NCI-H748 treated with DMSO at 0.1 percent for 48 hours (cell line): ENCODE data around the gene NDEL1.

ENCODE experiments used
- DNase-seq: peaks from one replicate; lab custom pipeline; 2025; lab: John Stamatoyannopoulos, UW

Gene NDEL1

GRCh38 chr17:8417806-8418205 is 17.9 kb upstream of the NDEL1 start:
- DNase-seq: no peak

- no peak for DNase-seq
Measured at GRCh38 chr17:8418471-8418870, 17.2 kb upstream of the NDEL1 start.

- no peak for DNase-seq
Measured at GRCh38 chr17:8419305-8419704, 16.4 kb upstream of the NDEL1 start.

- DNase-seq: no peak
Measured at GRCh38 chr17:8420041-8420934, 15.4 kb upstream of the NDEL1 start.

GRCh38 chr17:8421571-8421970 is 14.1 kb upstream of the NDEL1 start:
- no peak for DNase-seq

- DNase-seq: no peak
Measured at GRCh38 chr17:8426094-8426720, 9.5 kb upstream of the NDEL1 start.

- no peak for DNase-seq
Measured at GRCh38 chr17:8426802-8427201, 8.9 kb upstream of the NDEL1 start.

GRCh38 chr17:8430966-8431365 is 4.7 kb upstream of the NDEL1 start:
- DNase-seq: no peak

- DNase-seq: peak; percentile 54
Measured at GRCh38 chr17:8436169-8436843, 622 bp downstream of the NDEL1 start.

GRCh38 chr17:8436844-8437171 is 1.1 kb downstream of the NDEL1 start:
- DNase-seq: peak; percentile 10

GRCh38 chr17:8438441-8438840 is 2.8 kb downstream of the NDEL1 start:
- DNase-seq: no peak

- DNase-seq: no peak
Measured at GRCh38 chr17:8439681-8440080, 4.0 kb downstream of the NDEL1 start.

GRCh38 chr17:8441690-8442089 is 6.0 kb downstream of the NDEL1 start:
- DNase-seq: no peak

- no peak for DNase-seq
Measured at GRCh38 chr17:8442310-8442709, 6.6 kb downstream of the NDEL1 start.

GRCh38 chr17:8443756-8444155 is 8.1 kb downstream of the NDEL1 start:
- DNase-seq: no peak

GRCh38 chr17:8444494-8444893 is 8.8 kb downstream of the NDEL1 start:
- DNase-seq: no peak

GRCh38 chr17:8445536-8445935 is 9.9 kb downstream of the NDEL1 start:
- DNase-seq: no peak

GRCh38 chr17:8447799-8448198 is 12.1 kb downstream of the NDEL1 start:
- no peak for DNase-seq

- no peak for DNase-seq
Measured at GRCh38 chr17:8448310-8448709, 12.6 kb downstream of the NDEL1 start.

GRCh38 chr17:8451933-8452614 is 16.4 kb downstream of the NDEL1 start:
- no peak for DNase-seq

GRCh38 chr17:8453326-8453725 is 17.6 kb downstream of the NDEL1 start:
- DNase-seq: no peak

- DNase-seq: no peak
Measured at GRCh38 chr17:8455665-8456209, 20.1 kb downstream of the NDEL1 start.
